Transverse colon (tissue), 4 donors: ENCODE measurements around the gene DDIAS. TPM values are rescaled to one million over a fixed set of nuclear protein-coding genes. Genes with fewer than 3 reads are reported as not detected.

Source experiments
- DNase-seq: peaks from one replicate; pipeline ENCODE4 v3.0.0-alpha.2; 2019
- H3K27ac ChIP-seq, 4 donors: fragments of 200-600 bp; sonication (generic); 2 replicates each; pipeline ENCODE4 v1.5.1; 2016 to 2018; ENCODE audit warnings: inconsistent platforms in 4 of 4
- H3K27me3 ChIP-seq: fragments of 200-600 bp; sonication (generic); 2 replicates; pipeline ENCODE4 v1.5.1; 2017; ENCODE audit warnings: inconsistent platforms
- H3K36me3 ChIP-seq, 4 donors: fragments of 200-600 bp; sonication (generic); 2 replicates each; pipeline ENCODE4 v1.5.1; 2017 to 2019; ENCODE audit warnings: inconsistent platforms in 4 of 4
- H3K4me1 ChIP-seq, 4 donors: fragments of 200-600 bp; sonication (generic); 2 replicates each; pipeline ENCODE4 v1.5.1; 2017 to 2020; ENCODE audit warnings: inconsistent platforms in 4 of 4
- H3K4me3 ChIP-seq, 4 donors: fragments of 200-600 bp; sonication (generic); 1 replicate in 1 of 4; 2 replicates in 3 of 4; pipeline versions ENCODE4 v1.5.1 to v1.6.1; 2017 to 2019; ENCODE audit warnings: inconsistent platforms in 4 of 4
- H3K9me3 ChIP-seq, 2 donors: fragments of 200-600 bp; sonication (generic); 2 replicates each; pipeline ENCODE4 v1.5.1; 2017 to 2019; ENCODE audit warnings: inconsistent platforms in 2 of 2
- EP300 ChIP-seq: sonication (generic); formaldehyde crosslinking; IDR thresholded peaks from one replicate; pipeline ENCODE4 v1.6.1; 2017; ENCODE audit warnings: antibody characterized with exemption, low read depth
- POLR2A ChIP-seq: fragments of 450-650 bp; IDR thresholded peaks from one replicate; pipeline ENCODE4 v1.6.1; 2016; ENCODE audit warnings: antibody characterized with exemption, mild to moderate bottlenecking, moderate library complexity
- POLR2AphosphoS5 ChIP-seq, 3 donors: sonication (generic); formaldehyde crosslinking; IDR thresholded peaks; one replicate each; pipeline ENCODE4 v1.6.1; 2016; ENCODE audit warnings: antibody characterized with exemption in 3 of 3
- WGBS, 2 donors: methylation state at CpG; one replicate each; pipeline ENCODE4 v1.1.5; 2018; ENCODE audit warnings: low coverage in 1 of 2; 5-methylcytosine and 5-hydroxymethylcytosine counted together
- in situ Hi-C, 4 donors: fragments of 200-750 bp; cut with MboI; loops; one replicate each; pipeline versions ENCODE4 v1.15.0 to v1.15.1; 2017; ENCODE audit warnings: low sequenced_read_pairs in 3 of 4, low pct_ligation_motif_present in 1 of 4, low pct_unique_long_range_greater_than_20kb in 1 of 4
- intact Hi-C: fragments of 100-400 bp; cut with DNase I; formaldehyde crosslinking; loops from one replicate; pipeline ENCODE4 v1.15.1; 2023; ENCODE audit warnings: low total_unique reads
- total RNA-seq, 4 donors: library from RNA; depleted of rRNA; stranded (reverse); fragments of >200 nt; gene quantifications; one replicate each; pipeline ENCODE4 v1.1.0, GENCODE V29; 2016
- TF ChIP-seq, protein P1 (sequence below), 5 experiments: fragments of 200-600 bp in 3 of 5; fragments of 450-650 bp in 2 of 5; sonication (generic) in 3 of 5; IDR thresholded peaks; 1 replicate in 2 of 5; 2 replicates in 3 of 5; pipeline ENCODE4 v1.5.1; 2016 to 2017; ENCODE audit warnings: antibody characterized with exemption in 5 of 5, inconsistent platforms in 3 of 5, mild to moderate bottlenecking in 2 of 5, moderate library complexity in 1 of 5

DDIAS gene
- total RNA-seq, 4 donors from 2014 or later = 0.95 to 1.1 TPM; not detected in 2

DNA sequence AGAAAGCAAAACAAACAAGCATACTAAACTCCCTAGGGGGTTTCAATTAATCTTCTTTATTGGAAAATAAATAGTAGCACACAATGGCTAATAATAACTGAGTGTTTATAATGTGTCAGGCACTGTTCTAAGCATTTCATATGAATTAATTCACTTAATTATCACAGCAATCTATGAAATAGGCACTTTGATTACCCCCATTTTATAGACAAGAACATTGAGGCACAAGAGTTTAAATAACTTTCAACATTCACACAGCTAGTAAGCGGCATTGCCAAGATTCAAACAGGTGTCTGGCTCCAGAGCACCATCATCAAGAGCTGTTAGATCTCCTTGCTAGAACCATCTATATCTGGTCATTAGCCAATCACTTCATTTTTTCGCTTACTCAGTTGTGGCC, 44.4 kb upstream of the DDIAS start:
- intact Hi-C loops = no loop called here
- in situ Hi-C loops = loop anchor here in 1 of 4 donors (25.0 kb wide), 1 partner anchor 955 kb away; no protein-coding TSS in a partner anchor
- H3K9me3 ChIP-seq = no peaks in the 10 kb centered on the region
- no peak for DNase-seq
- 95 to 100% methylated on average over 2 of the region's 2 CpGs for whole genome bisulfite sequencing, 2 donors
- no peaks in the 10 kb centered on the region for H3K36me3 ChIP-seq
- TF ChIP-seq, protein P1, sequence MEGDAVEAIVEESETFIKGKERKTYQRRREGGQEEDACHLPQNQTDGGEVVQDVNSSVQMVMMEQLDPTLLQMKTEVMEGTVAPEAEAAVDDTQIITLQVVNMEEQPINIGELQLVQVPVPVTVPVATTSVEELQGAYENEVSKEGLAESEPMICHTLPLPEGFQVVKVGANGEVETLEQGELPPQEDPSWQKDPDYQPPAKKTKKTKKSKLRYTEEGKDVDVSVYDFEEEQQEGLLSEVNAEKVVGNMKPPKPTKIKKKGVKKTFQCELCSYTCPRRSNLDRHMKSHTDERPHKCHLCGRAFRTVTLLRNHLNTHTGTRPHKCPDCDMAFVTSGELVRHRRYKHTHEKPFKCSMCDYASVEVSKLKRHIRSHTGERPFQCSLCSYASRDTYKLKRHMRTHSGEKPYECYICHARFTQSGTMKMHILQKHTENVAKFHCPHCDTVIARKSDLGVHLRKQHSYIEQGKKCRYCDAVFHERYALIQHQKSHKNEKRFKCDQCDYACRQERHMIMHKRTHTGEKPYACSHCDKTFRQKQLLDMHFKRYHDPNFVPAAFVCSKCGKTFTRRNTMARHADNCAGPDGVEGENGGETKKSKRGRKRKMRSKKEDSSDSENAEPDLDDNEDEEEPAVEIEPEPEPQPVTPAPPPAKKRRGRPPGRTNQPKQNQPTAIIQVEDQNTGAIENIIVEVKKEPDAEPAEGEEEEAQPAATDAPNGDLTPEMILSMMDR (IDR thresholded peaks at IDR 0.05) = no peak
- no peak for TF ChIP-seq EP300
- no peak for TF ChIP-seq POLR2A
- no peak for TF ChIP-seq POLR2AphosphoS5 (IDR thresholded peaks at IDR 0.05)
- H3K27me3 ChIP-seq = no peaks in the 10 kb centered on the region
- no peak overlapping the region for H3K4me3 ChIP-seq
- H3K27ac ChIP-seq = no peak overlapping the region
- H3K4me1 ChIP-seq = no peaks in the 10 kb centered on the region

DNA sequence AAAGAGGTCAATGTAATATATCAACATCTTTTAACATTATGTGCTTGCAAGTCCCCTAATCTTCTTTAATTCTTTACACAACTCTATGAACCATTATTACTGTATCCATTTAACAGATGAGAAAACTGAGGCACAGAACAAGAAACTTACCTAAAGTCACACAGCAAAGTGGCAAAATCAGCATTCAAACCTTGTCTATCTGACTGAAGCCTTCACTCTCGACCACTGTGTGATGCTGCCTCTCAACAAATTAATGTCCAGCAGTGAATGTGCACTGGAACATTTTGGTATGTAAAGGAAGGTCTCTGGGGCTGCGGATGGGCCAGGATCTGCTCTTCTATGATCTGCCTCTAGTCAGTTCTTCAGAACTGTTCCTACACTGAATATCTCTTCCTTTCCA, 43.4 kb upstream of the DDIAS start:
- in situ Hi-C loops (loop anchor here in 1 of 4 donors (25.0 kb wide), 1 partner anchor 954 kb away; no protein-coding TSS in a partner anchor), intact Hi-C loops (no loop called here)

DNA sequence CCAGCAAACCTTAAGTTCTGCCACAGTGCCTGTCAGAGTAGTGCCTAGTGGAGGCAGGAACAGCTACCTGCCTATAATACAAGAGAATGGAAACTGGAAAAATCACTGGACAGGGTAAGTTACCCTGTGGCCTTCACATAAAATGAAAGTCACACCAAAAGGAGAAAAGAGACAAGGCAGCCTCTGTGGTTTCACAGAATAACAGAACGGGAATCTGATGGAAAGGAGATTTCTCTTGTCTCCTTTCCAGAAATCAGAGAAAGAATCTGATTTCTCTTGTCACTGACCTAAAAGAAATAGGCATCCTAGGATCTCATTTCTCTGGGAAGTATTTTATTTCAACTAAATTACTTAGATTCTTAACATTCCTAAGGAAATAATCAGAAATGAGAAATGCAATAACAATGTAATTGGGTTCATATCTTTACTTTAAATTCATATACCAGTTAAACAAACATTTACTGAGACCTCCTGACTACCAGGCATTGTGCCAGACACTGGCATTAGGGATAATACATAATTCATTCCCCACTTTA, 42.9 kb upstream of the DDIAS start:
- in situ Hi-C loops = loop anchor here in 1 of 4 donors (25.0 kb wide), 1 partner anchor 954 kb away; no protein-coding TSS in a partner anchor
- intact Hi-C loops = no loop called here
- no peak for DNase-seq
- Histone ChIP-seq H3K9me3 (no peaks in the 10 kb centered on the region), H3K4me3 (no peak overlapping the region), H3K4me1 (peaks cover 0 to 3% (median 0%) of the 10 kb centered on the region in 4 donors), H3K27ac (no peak overlapping the region), H3K27me3 (no peaks in the 10 kb centered on the region), H3K36me3 (no peaks in the 10 kb centered on the region)
- WGBS, 2 donors = 55 to 67% methylated on average over 1 of the region's 1 CpG
- TF ChIP-seq POLR2AphosphoS5 (IDR thresholded peaks at IDR 0.05) = no peak
- no peak for TF ChIP-seq EP300
- TF ChIP-seq, protein P1 (IDR thresholded peaks at IDR 0.05) = no peak
- no peak for TF ChIP-seq POLR2A

More for the DNA sequence above, 43.4 kb upstream of the DDIAS start:
- H3K27ac ChIP-seq = no peak overlapping the region
- no peaks in the 10 kb centered on the region for H3K9me3 ChIP-seq
- no peak for TF ChIP-seq POLR2AphosphoS5 (IDR thresholded peaks at IDR 0.05)
- no peak for TF ChIP-seq EP300
- TF ChIP-seq, protein P1 (IDR thresholded peaks at IDR 0.05) = no peak
- no peak for TF ChIP-seq POLR2A
- WGBS, 2 donors = 83 to 86% methylated on average over 1 to 2 of the region's 2 CpGs
- H3K27me3 ChIP-seq = no peaks in the 10 kb centered on the region
- H3K4me3 ChIP-seq = no peak overlapping the region
- no peaks in the 10 kb centered on the region for H3K4me1 ChIP-seq
- DNase-seq = no peak
- no peaks in the 10 kb centered on the region for H3K36me3 ChIP-seq

DNA sequence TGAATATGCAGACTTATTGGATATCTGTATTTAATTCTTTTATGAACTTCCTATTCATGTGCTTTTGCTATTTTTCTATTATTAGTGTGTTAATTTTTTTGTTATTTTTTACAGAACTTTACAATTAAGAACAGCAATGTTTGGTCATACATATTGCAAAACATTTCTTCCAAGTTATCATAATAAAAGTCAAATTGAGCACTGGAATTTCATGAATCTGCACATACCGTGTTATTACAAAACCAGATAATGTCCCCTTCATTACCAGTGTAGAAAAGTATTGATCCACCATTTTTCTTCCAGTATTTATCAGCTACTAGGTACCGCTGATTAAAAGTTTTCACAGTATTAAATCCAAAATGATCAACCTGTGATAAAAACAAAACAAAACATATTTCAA, 41.8 kb upstream of the DDIAS start:
- Histone ChIP-seq H3K4me3 (no peak overlapping the region), H3K4me1 (peaks cover 0 to 14% (median 0%) of the 10 kb centered on the region in 4 donors), H3K27me3 (no peaks in the 10 kb centered on the region), H3K36me3 (no peaks in the 10 kb centered on the region), H3K9me3 (no peaks in the 10 kb centered on the region), H3K27ac (no peak overlapping the region)
- DNase-seq = no peak
- WGBS, 2 donors = 91 to 99% methylated on average over 2 of the region's 2 CpGs
- in situ Hi-C loops (loop anchor here in 1 of 4 donors (25.0 kb wide), 1 partner anchor 953 kb away; no protein-coding TSS in a partner anchor), intact Hi-C loops (no loop called here)
- TF ChIP-seq POLR2AphosphoS5 (IDR thresholded peaks at IDR 0.05) (no peak), POLR2A (no peak), EP300 (no peak)
- TF ChIP-seq, protein P1 (IDR thresholded peaks at IDR 0.05) = no peak
